ENCODE data around the gene ONECUT3.

Gene ONECUT3

DNA sequence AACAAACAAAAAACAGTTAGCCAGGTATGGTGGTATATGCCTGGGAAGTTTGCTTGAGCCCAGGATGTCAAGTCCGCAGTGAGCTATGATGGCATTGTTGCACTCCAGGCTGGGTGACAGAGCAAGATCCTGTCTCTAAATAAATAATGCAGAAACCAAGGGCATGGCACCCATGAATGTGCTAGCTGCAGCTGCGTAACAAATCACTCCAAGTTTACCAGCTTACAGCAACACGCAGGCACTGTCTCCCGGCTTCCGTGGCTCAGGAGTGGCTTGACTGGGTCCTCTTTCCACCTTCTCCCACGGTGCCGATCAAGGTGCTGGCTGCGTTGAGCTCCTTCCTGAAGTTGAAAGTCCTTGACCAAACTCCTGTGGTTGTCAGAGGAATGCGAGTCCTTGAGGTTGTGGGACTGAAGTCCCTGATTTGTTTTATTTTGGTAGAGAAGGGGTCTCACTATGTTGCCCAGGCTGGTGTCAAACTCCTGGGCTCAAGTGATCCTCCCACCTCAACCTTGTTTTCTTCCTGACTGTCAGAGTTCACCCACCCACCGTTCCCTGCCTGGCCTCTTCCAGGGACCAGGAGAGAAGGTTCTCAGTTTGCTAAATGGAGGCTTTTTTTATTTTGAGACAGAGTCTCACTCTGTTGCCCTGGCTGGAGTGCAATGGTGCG is 13.2 kb upstream of the ONECUT3 start:
- DNase-seq (ENCODE audit: low spot score): no peak

DNA sequence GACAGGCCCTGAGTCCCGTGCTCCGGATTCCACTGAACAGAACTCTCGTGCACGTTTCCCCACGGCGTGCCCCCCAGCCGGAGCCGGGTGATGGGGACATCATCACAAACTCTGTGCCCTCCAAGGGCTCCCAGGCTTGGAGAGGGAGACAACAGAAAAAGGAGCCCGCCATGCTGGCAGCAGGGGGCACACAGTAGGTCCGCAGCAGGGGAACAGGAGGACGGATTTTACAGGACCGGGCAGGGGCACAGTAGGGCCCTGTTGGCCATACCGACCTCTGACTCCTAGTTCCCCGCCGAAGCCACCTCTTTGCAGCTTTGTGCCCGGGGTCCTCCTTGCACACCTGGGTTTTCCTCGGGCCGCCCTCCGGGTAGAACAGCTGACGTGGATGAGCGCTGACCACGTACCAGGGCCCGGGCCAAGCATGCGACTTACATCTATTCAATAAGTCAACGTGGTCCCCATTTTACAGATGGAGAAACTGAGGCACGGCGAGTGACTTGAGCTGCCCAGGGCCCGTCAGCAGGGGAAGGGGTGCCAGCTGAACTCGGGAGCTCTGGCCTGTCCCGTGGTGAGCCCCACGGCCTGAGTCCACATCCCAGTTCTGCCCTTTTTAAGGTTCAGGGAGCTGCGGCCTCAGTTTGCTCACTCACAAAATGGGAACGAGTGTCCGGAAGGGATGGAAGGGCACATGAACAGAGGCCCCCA is 10.2 kb upstream of the ONECUT3 start:
- DNase-seq (ENCODE audit: low spot score): no peak

DNA sequence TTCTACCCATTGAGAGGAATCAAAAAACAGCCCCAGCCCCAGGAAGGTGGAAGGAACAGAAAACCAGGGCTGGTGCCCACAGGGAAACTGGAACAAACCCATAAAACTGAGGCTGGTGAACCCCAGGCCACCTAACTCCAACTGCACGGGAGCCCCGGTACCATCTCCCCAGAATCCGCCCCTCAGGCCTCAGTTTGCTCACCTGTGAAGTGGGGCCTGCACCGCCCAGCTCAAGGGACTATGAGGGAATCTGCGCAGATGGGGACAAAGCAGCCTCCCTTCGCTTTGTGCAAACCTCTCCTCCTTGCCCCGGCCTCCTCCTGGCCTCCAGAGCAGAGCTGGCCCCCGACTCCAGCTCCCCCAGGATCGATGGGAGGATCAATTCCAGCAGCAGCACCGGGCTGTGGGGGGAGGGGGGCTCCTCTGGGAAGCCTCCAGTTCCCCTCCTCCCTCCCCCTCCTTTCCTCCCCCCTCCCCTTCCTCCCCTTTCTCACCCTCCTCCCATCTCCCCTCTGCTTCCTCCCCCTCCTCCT is 9.1 kb upstream of the ONECUT3 start:
- no peak for DNase-seq (ENCODE audit: low spot score)

DNA sequence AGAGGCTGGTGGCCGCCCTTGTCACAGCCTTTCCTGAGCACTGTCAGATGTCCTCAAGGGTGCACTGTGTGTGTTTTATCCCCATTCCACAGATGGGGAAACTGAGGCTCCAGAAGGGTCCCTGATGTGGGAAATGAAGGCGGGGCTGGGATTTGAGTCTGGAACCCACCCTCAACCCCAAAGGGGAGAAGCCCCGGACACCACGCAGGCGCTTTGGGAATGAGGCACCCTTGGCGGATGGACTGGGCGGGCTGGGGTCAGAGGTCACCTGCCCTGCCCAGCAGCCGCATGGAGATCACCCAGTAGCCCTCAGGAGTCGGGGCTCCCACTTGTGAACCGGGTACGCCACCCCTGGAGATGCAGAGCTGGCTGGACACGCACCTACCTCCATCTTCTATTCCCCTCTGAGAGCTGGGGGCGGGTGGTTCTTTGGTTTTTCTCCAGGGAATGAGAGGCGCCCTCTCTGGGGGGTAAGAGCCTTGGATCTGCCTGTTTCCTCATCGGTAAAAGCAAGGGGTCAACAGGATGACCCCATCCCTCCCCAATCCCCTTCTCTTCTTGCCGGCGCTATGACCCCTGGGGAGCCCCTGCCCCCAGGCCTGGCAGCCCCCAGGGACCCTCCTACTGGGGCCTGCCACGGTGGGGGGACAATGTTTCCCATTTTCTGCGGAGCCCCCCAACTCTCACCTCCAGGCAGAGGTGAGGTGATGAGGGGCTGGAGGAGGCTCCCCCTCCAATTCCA is 8.3 kb upstream of the ONECUT3 start:
- DNase-seq (ENCODE audit: low spot score): no peak

DNA sequence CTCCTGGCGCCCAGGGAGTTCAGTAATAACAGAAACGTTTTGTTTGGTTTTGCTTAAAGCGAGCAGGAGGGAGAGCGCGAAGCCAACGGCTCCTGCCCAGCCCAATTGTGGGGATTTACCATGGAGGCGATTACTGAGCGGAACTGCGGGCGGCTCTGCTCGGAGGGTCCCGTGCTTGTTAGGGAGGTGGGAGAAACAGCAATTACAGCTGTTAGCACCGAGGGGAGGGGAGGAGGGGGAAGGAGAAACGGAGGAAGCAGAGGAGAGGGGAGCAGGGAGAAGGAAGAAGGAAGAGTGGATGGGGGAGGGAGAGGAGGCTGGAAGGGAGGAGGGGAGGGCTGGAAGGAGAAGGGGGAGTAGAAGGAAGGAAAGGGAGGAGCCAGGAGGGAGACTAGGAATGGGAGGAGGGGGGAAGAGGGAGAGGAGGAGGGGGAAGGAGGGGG is 7.7 kb upstream of the ONECUT3 start:
- peak; percentile 22 for DNase-seq (ENCODE audit: low spot score)

DNA sequence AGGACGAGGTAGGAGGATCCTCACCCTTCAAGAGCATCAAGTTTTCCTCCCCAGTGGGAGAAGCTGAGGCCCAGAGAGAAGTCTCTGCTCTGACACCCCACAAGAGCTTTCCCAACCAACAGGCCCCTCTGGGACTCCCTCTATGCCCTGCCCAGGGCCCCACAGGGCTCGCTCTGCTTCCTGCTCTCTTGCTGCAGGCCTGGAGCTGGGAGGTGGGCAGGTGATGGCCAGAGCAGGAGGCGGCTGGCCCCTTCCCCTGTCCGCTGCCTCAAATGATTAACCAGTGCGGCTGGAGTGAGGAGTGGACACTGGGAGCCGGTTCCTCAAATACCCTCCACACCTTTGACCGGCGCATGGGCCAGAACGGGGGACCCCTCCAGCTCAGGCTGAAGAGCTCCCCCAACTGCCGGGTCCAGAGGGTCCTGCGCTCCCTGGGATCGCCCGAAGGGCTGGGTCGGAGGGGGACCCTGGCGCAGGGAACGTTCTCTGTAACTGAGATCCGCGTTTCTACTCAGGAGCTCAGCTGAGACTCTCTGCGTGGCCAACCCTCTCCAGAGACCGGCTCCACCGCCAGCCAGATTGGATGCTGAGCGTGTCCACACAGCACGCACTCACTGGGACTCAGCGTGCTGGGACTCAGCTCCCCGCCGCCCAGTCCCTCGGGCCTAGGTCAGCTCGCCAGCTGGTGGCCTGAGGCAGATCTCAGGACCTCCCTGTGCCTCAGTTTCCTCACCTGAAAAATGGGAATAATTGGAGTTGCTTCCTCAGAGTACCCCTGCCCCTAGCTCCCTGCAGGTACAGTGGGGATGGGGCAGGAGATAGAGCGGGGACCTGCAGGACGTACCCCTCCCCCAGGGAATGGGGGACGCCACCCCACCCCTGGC is 6.7 kb upstream of the ONECUT3 start:
- DNase-seq (ENCODE audit: low spot score): peak; percentile 59

DNA sequence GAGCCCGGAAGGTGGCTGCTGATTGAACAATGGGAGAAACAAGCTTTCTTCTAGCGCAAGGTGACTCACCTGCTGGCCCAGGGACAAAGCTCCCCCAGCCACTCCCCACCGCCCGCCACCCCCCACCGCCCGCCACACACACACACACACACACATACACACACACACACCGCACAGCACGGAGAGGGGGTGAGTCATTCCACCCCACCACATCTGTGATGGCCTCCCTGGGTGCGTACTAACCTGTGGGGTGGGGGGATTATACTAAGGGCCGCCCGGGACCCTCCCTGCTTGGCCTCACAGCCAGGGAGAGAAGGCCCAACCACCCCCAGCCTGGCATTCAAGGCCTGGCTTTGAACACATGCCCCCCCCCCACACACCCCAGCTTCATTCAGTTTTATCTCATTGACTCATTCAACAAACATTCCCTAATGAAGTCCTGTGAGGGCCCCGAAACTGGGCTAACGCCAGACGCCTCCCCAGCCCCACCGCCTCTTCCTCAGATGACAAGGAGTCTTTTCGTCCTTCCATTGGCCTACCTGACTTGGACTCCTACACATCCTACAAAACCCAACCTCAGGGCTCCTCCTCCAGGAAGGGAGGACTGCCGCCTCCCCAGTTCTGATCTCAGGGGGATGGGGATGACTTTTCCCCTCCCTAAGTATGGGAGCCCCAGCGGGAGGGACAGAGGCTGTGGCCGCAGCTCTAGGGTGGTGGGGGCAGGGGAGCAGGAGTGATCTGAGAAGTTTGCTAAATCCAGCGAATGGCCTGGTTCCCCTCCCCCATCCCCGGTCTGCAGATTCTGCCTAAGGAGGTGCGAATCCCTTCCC is 5.8 kb upstream of the ONECUT3 start:
- DNase-seq (ENCODE audit: low spot score): peak; percentile 98

DNA sequence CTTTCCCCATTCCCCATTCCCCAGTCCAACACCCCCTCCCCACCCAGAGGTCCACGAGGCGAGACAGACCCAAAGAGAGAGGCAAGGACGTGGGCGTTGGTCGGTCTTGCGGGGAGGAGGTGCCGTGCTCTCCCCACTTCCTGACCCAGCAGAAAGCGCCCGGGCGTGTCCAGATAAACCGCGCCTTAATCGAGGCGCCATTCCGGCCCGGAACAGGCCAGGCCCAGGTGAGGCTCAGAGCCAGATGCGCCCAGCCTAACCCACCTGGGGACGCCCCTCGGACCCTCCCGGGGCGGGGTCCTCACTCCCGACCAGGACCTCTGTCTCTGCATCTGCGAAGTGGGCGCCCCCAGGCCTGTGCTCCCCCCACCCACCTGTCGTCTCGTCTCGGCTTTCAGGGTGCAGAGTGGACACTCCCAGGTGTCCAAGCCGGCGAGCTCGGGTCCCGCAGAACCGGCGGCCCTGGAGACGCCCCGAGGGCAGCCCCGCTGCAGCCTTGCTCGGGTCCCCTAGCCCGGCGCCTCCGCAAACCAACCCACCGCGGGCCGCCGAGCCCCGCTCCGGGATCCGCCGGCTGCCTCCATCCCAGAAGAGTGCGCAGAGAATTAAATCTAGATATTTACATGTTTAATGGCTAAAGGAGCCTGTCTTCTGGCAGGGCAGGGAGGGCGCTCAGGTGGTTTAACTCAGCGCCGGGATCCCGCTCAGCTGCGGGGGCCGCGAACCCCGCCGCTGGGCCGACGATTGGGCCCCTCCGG is 5.0 kb upstream of the ONECUT3 start:
- DNase-seq (ENCODE audit: low spot score): peak; percentile 59

DNA sequence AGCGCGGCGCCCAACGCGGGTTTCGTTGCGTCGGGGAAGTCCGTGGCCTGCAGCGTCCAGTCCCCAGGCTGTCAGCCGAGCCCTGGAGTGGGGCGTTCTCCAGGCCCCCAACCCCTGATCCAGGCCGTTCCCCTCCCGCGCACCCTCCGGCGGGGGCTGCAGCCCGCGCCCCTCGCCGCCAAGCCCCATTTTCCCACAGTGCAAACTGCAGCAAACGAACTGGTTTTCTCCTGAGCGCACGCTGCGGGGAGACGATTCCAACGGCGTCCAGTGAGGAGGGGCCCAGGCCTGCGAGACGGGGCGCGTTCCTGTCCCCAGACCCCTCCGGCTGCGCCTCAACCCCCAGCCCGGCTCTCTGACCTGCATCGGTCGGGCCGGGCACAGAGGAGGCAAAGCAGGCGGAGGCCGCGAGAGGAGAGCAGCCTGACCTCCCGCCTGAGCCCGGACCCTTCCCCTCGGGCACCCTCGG is 4.4 kb upstream of the ONECUT3 start:
- no peak for DNase-seq (ENCODE audit: low spot score)

DNA sequence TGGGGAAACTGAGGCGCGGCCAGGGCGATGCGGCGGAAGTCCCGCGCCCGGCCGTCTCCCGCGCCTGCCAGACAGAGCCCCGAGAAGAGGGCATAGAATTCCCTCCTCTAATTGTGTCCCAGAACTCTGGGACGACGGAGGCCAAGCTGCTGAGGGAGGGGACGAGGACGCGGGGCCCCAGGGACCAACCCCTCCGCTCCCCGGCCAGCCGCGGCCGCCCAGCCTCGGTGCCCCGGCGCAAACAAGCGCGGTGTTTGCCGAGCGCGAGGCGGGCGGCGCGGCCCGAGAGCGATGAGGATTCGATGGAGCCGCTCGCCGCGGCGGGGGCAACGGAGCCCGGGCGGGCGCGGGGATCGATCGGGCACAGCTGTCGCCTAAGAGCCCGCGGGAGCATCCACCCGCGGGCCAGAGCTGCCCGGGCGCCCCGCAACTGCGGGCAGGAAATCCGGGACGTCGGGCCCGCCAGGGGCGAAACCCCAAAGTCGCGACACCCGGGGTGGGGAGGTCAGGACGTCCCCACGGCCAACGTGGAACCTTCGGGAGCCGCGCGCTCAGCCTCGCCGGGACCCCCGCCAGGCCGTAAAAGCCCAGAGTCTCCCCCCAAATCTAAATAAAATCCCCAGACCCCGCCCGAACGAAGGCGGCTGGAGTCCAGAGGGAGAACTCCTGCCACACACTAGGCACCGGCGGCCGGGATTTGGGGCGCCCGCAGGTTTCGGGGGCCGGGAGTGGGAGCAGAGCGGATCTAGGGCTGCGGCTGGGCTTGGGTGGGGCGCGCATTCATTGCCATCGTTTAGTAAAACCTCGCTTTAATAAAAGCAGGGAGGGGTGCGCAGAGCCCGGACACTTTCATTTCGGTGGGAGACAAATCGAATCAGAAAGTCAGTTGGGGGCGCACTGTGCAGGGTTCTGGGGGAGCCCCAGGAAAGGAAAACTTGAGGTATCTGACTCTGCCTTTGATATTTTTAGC is 3.6 kb upstream of the ONECUT3 start:
- no peak for DNase-seq (ENCODE audit: low spot score)

DNA sequence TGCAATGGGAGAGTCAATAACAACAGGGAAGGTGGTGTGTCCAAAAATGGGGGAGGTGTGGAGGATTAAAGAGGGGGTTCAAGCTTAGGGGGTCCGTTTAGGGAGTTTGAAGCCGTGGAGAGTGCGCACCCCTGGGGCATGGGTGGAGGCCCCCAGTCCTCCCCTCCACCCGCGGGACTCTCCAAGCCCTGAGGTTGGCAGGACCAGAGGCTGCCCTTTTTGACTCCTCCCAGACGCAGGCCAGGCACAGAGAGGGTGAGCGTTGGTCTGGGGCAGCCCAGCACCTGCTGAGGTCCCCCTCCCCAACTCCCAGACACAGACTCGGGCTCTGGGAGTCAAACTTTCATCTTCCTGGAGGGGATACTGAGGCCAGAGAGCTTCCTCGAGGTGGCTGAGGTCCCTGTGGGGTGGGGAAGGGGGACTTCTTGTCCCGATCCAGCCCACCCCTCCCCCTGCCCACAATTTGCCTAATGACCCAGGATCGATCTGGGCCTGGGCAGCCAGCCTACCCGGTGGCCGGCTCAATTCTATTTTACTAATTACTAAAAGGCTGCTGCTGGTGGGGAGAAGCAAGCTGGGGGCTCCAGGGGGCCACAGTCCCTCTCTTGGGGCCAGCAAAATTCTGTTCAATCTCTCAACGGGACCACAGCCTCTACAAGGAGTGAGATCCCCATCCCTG is 2.8 kb upstream of the ONECUT3 start:
- no peak for DNase-seq (ENCODE audit: low spot score)

DNA sequence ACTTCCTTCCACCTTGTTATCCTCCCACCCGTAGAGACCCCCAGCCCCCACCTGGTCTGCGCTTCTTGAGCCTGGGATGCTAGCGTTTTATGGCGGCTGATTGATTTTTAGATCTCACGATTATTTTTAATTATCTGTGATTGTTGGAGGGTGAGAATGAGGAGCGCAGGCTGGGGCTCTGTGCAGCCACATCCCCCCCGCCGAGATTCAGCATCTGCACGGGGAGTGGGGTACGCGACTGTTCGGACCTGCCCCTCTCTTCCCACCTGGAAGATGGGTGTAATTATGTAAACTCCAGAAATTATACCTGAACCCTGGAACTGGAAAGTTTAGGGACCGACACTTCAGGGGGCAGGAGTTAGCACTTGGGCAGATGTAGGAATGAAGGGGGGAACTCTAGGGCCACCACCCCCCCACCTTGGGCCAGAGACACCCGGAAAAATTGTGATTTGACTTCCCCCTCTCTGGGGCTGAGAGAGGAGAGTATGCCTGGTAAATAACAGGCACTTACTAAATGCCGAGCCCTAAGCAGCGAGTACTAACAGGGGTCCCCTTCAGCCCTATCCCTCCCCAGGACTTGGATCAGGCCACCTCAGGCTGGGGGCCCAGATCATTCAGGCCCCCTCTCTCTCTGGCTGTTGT is 1.8 kb upstream of the ONECUT3 start:
- no peak for DNase-seq (ENCODE audit: low spot score)

DNA sequence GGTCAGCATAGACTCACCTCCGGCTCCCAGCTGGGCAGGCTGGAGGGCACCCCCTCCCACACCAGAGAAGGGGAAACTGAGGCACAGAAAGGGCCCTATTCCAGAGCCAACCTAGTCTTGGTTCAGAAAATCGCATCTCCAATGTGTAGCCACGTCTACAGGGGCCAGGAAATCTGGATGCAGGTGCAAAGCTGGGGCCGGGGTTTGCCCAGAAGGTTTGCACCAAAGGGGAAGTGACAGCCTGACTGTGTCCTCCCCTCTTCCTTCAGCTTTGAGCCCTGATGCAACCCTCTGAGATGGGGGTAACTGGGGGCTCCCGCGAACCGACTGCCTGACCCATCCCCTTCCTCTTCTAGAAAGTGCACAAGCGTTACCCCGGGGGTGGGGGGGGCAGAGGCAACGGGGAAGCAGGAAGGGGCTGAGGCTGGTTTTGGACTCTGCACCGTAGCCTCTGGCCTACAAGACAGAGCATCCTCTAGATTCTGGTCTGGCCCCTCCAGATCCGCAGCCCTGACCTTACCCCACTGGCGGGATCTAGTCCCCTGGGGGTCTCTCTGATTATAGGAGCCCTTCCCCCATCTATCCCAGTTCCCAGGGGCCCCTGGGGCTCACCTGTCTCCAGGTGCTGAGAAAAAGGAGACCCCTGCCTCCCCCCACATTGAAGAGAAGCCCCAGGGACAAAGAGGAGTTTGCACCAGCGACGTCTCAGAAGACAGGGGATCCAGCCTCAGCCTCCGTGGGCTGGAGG is 1.1 kb upstream of the ONECUT3 start:
- no peak for DNase-seq (ENCODE audit: low spot score)

DNA sequence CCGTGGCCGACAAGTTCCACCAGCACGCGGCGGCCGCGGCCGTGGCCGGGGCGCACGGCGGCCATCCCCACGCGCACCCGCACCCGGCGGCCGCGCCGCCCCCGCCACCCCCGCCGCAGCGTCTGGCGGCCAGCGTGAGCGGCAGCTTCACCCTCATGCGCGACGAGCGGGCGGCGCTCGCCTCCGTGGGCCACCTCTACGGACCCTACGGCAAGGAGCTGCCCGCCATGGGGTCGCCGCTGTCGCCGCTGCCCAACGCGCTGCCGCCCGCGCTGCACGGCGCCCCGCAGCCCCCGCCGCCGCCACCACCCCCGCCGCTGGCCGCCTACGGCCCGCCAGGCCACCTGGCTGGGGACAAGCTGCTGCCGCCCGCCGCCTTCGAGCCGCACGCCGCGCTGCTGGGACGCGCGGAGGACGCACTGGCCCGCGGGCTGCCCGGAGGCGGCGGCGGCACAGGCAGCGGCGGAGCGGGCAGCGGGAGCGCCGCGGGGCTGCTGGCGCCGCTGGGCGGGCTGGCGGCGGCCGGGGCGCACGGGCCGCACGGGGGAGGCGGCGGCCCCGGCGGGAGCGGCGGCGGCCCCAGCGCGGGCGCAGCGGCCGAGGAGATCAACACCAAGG is 821 bp downstream of the ONECUT3 start:
- DNase-seq (ENCODE audit: low spot score): no peak

DNA sequence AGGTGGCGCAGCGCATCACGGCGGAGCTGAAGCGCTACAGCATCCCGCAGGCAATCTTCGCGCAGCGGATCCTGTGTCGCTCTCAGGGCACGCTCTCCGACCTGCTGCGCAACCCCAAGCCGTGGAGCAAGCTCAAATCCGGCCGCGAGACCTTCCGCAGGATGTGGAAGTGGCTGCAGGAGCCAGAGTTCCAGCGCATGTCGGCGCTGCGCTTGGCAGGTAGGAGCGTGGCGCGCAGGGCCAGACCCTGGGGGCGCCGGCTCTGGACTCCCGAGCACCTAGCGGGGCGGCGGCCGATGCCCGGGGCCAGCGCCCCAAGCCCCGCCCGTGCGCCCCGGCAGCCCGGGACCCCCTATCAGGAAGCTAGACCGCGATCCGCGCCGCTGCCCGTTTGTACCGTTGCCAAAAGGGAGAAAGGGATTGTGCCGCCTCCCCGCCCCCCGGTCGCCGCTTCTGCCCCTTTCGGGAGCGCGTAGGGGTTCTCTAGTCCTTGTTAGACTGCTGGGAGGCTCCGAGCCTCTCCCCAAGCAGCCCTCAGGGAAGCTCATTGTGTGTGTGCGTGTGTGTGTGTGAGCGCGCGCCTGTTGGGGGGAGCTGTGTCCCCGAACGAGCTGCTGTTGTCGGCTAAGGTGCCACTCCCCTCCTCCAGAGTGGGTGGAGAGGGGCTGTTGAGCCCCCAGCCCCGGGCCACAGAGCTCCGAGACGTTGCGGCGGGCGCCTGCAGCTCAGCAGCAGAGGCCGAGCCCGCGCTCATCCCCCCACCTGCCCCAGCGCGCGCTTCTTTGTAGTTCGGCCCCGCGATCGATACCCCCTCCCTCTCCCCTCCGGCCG is 1.5 kb downstream of the ONECUT3 start:
- peak; percentile 17 for DNase-seq (ENCODE audit: low spot score)

All from kidney tubule cell (primary cell).